ENCODE data around the gene LGR6. TPM values are rescaled to one million over a fixed set of nuclear protein-coding genes. Genes with fewer than 3 reads are reported as not detected.

The LGR6 gene
- total RNA-seq, 2 donors from 2014 or later: 76.6 to 99.0 TPM

DNA sequence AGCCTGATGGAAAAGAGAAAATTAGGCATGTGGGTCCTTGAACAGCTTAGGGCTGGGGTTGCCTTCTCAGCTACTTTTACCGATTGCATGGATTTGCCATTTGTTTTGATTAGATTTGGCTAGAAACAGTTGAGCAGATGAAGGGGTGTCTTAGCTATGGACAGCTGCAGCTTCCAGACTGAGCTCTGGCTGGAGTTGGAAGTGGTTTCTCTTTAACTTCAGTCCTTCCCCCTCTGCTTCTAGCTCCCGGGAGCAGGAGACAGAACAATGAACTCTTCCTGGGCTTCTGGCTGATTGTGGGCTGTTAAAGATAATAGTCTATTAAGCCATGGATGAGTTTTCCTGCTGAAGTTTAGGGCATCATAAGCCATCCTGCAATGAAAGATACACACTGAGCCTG is 97.4 kb downstream of the LGR6 start:
- no peak for TF ChIP-seq CTCF (IDR thresholded peaks at IDR 0.05)
- no peak overlapping the region for H3K4me3 ChIP-seq
- H3K9me3 ChIP-seq: no peaks in the 10 kb centered on the region
- ATAC-seq (ENCODE audit: insufficient number of reproducible peaks, low FRiP score, low read depth) (no peak), DNase-seq (ENCODE audit: low spot score) (no peak)
- no peaks in the 10 kb centered on the region for H3K27me3 ChIP-seq (replicated peaks; ENCODE audit: insufficient read depth)
- H3K27ac ChIP-seq: peak overlapping the region in 1 of 2 donors; percentile 0
- peaks cover 11 to 40% of the 10 kb centered on the region in 2 donors for H3K4me1 ChIP-seq (ENCODE audit: control insufficient read depth in 1 of 2, low read depth in 2 of 2)
- no peaks in the 10 kb centered on the region for H3K36me3 ChIP-seq

- Histone ChIP-seq H3K9me3 (no peaks in the 10 kb centered on the region), H3K27ac (peak overlapping the region; percentile 16 to 73), H3K4me1 (ENCODE audit: control insufficient read depth in 1 of 2, low read depth in 2 of 2) (peaks cover 3 to 28% of the 10 kb centered on the region in 2 donors), H3K4me3 (no peak overlapping the region), H3K27me3 (replicated peaks; ENCODE audit: insufficient read depth) (no peaks in the 10 kb centered on the region), H3K36me3 (peaks cover 1% of the 10 kb centered on the region)
- ATAC-seq (ENCODE audit: insufficient number of reproducible peaks, low FRiP score, low read depth) (no peak), DNase-seq (ENCODE audit: low spot score) (peak; percentile 19)
- TF ChIP-seq CTCF (IDR thresholded peaks at IDR 0.05): no peak
Observed at GRCh38 chr1:202291961-202292712, 98.5 kb downstream of the LGR6 start.

- Histone ChIP-seq H3K27ac (peak overlapping the region in 1 of 2 donors; percentile 73), H3K27me3 (replicated peaks; ENCODE audit: insufficient read depth) (no peaks in the 10 kb centered on the region), H3K9me3 (no peaks in the 10 kb centered on the region), H3K4me3 (no peak overlapping the region), H3K4me1 (ENCODE audit: control insufficient read depth in 1 of 2, low read depth in 2 of 2) (peaks cover 3 to 25% of the 10 kb centered on the region in 2 donors), H3K36me3 (peaks cover 3% of the 10 kb centered on the region)
- DNase-seq (ENCODE audit: low spot score) (no peak), ATAC-seq (ENCODE audit: insufficient number of reproducible peaks, low FRiP score, low read depth) (no peak)
- TF ChIP-seq CTCF (IDR thresholded peaks at IDR 0.05): no peak
Observed at GRCh38 chr1:202292773-202293172, 99.2 kb downstream of the LGR6 start.

GRCh38 chr1:202293569-202293968 is 100.0 kb downstream of the LGR6 start:
- H3K4me3 ChIP-seq: no peak overlapping the region
- TF ChIP-seq CTCF (IDR thresholded peaks at IDR 0.05): no peak
- no peaks in the 10 kb centered on the region for H3K9me3 ChIP-seq
- H3K27me3 ChIP-seq (replicated peaks; ENCODE audit: insufficient read depth): no peaks in the 10 kb centered on the region
- no peak overlapping the region for H3K27ac ChIP-seq
- H3K36me3 ChIP-seq: peaks cover 3% of the 10 kb centered on the region
- peaks cover 3 to 25% of the 10 kb centered on the region in 2 donors for H3K4me1 ChIP-seq (ENCODE audit: control insufficient read depth in 1 of 2, low read depth in 2 of 2)
- no peak for ATAC-seq (ENCODE audit: insufficient number of reproducible peaks, low FRiP score, low read depth)
- DNase-seq (ENCODE audit: low spot score): no peak

DNA sequence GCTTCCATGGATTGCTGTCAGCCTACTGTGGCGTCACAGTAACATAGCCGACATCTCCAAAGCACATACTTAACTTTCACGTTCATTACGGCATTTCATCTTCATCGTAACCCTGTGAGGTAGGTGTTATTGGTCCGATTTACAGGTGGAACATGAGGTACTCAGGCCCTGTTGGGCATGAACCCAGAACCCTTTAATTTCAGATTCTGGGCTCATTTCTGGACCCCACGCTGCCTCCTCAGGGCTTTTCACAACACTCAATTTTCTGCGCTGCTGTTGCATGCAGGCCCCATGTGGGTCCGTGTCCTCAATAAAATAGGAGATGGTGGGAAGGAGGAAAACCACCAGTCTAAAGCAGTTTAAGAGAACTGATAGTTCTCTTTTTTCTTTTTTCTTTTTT is 108.6 kb downstream of the LGR6 start:
- no peak for TF ChIP-seq CTCF (IDR thresholded peaks at IDR 0.05)
- Histone ChIP-seq H3K27ac (no peak overlapping the region), H3K9me3 (no peaks in the 10 kb centered on the region), H3K36me3 (peaks cover 52% of the 10 kb centered on the region), H3K4me3 (no peak overlapping the region), H3K27me3 (replicated peaks; ENCODE audit: insufficient read depth) (no peaks in the 10 kb centered on the region), H3K4me1 (ENCODE audit: control insufficient read depth in 1 of 2, low read depth in 2 of 2) (peaks cover 9 to 26% of the 10 kb centered on the region in 2 donors)
- no peak for ATAC-seq (ENCODE audit: insufficient number of reproducible peaks, low FRiP score, low read depth)
- DNase-seq (ENCODE audit: low spot score): no peak

Data from thoracic aorta (tissue), 2 donors.